HG03520 (cell line): ENCODE measurements around the gene ANTXRL.
"Not testable (repeated sequence)": the region's sequence is repeated elsewhere in the genome, so short reads cannot be mapped to it uniquely, and the experiment has no call there.

Experiments
- ATAC-seq: cut with Tn5 transposase; IDR thresholded peaks from one replicate; pipeline ENCODE4 v1.9.1; 2021; ENCODE audit warnings: mild to moderate bottlenecking, moderate library complexity; ENCODE audit not compliant: unreplicated experiment

The ANTXRL gene

DNA sequence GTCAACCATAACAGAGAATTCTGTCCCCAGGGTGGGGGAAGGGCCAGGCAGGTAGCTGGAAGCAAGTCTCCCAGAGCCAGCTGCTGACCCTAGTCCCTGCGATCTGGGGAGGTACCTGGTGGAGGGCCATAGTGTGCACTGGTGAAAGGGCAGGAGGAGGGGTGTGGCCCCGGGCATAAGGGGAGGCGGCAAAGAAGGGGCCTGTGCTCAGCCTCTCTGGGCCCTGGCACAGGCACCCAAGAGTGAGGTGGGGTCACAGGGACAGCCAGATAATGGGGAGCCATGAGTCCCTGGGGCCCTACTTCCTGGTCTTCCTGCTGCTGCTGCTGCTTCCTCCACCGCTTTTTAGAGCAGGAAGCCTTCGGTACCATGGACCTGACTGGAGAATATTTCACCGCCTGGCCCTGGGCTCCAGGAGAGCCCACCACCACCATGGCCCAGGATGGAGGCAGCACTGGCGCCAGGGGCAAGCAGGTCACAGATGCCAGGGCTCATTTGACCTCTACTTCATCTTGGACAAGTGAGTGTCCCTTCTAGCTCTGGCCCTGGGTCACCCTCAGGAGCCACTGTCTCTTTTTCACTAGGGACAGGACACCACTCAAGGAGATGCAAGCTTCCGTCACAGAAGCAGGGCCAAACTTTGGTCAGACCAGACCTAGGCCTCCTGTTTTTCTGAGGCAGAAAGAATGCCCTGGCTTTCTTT lies at the start of gene ANTXRL:
TSS of gene ANTXRL (plus strand) at position 7 of the 703 bp plus-strand sequence. CDS start at position 273, 266 bp downstream.
- ATAC-seq, result no peak

- ATAC-seq, result no peak
These were observed 48.8 kb upstream of the ANTXRL start for GRCh38 chr10:46237815-46238510.

DNA sequence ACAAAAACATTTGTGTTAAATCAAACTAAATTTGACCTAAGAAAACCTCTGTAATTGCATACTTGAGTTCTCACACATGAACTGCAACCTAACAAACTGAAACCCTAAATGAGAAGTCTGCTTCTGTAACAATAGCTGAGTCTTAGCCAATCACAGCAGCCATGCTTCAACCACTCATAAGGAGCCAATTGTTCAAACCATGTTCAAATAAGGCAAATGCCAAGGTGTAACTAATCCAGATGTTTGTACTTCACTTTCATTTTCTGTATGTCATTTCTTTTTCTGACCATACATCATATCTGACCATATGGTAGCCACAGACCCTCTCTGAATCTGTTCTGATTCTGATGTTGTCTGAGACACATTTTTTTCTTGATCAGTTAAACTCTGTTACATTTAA lies 47.5 kb upstream of the ANTXRL start:
- peak; percentile 43 for ATAC-seq

DNA sequence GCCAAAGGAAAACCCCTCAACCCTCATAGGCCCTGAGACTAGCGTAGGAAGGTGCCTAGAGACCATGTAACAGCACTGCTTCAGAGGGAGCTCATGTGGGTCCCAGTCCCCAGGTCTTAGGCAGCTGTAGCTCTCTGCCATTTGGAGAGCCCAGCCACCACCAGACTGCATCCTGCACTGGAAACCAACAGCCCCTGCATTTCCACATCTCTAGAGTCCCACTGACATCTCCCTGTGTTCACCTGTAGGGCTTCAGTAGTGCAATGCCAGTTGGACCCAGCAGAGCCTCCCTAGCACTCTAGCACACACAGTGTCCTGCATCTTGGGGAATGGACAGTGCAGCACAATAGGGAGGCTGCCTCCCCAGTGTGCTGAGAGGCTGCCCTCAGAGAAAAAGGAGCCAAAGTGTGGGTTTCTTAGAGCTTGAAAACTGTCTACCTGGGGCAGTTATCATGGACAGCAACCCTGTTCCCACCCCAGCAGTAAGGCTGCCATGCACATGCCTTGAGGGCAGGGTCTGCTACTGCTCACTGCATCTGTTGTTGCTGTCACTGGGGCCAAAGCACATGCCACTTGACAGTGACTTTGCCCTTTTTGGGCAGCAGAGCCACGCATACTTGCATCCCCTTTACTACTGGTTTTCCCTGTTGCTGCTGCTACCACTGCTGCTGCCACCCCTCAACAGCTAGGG lies 46.7 kb upstream of the ANTXRL start:
- no peak for ATAC-seq

DNA sequence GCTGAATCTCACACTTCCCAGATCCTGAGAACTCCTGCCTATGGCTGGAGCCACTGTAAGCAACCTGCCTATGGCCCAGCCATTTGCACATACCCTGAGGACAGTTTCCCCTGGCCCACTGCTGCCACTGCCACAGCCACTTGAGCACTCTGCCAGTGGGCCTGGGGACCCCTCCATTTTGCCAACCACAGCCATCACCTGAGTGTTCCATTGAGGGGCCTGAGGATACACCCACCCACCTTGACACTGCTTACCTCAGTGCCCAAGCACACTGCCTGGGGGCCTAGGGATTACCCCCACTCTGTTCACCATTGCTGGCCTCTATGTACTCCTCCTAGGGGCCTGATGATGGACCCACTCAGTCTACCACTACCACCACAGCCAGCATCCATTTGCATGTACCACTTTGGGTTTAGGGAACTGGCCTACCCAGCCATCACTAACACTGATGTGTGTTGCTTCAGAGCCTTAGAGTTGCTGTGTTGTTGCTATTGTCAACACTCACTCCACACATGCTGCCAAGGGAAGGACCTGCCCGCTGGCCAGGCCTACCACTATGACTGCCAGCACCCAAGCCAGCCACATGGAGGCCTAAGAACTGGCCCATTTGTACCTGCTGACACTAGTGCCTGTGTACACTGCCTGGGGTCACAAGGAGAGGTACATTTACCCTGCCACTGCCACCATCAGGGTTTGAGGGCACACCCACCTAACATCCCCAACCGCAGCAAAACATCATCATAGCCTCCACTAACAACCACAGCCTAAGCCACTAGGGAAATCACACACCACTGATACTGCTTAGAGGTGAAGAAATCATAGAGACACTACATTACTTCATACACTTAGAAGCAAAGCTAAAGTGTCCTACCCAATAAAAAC lies 45.9 kb upstream of the ANTXRL start:
- ATAC-seq, result no peak

DNA sequence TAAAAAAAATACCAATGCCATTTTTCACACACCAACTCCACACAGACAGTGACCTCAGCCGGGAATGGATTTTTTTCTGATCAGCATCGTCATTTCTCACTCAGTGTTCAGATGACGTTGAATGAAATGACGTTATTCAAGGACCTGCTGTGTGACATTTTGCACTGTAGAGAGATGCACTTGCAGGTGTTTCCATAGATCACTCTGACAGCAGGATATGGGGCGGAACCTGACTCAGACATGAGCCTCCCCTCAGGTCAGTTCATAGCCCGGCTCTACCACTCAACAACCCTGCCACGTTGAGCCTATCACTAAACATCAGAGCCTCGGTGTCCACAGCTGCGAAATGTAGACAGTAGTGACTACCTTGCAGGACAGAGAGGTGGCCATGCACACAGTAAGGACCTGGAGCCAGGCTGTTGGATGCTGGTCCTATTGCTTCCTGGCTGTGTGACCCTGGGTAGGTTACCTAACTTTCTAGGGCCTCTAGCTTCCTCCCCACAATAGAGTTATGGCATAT lies 41.4 kb upstream of the ANTXRL start:
- ATAC-seq, result no peak

DNA sequence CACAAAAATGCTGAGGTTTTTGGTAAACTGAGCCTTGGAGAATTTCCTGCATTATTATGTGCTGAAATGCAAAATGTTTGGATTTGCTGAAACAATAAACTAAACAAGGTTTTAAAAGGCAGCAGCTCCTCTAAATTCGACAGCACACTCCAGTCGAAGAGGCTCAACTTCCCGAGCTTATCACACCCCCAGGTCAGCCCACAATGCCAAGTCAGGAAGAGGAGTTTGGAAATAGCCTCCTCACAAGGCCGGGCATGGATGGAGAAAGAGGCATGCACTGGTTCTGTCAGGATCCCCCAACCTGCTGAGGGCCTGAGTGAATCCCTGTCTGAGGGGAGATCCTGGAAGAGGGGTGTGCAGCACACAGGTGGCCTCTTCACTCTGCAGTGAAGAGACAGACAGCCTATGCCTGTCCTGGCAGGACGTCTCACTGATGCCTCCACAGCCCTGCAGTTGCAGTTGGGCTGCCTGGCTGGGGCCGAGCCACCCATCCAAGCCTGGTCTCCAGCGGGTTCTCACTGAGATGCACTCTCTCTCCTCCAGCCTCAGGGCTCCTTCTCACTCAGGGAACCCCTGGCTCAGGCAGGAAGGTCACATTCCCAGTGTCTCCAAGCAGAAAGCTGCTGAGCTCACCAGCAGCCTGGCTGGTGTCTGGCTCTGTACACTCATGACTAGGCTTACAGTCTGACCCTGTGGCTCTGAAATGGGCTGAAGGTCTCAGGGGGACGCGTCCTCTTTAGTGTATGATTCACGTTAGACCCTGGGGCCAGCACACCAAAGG lies 40.2 kb upstream of the ANTXRL start:
- not testable (repeated sequence) for ATAC-seq

GRCh38 chr10:46247181-46247475 lies 39.7 kb upstream of the ANTXRL start:
- no peak for ATAC-seq

DNA sequence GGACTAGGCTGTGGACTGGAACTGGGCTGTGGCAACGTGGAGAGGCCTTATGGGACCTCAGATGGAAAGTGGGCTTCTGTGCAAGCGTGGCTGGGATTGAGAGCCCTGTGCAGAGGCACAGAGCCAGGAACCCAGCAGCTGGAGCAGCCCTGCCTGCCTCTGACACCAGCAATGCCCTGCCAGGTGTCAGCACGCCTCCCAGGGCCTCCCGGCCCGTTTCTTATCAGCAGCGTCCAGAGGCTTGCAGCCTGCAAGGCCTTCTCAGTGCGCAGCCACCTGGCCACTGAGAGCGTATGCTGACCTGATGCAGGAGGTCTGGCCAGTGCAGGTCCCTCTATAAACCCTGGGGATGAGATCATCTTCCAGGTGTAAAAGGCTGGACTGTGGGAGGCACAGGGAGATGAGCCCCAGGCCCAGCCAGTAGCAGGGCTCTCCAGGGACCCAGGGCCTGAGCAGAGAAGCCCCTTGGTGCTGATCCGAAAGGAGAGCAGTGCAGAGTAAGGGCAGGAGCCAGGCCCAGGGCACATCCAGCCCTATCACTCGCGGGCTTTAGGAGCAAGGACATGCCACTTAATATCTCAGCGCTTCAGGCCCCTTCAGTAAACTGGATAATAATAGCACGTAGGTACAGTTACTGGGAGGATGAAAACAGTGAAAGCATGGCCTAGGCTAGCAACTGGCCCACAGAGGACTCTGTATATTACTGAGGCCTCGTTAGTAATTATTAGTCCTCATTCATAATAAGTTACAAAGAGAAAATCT lies 38.8 kb upstream of the ANTXRL start:
- no peak for ATAC-seq

GRCh38 chr10:46248651-46249146 lies 38.1 kb upstream of the ANTXRL start:
- no peak for ATAC-seq

DNA sequence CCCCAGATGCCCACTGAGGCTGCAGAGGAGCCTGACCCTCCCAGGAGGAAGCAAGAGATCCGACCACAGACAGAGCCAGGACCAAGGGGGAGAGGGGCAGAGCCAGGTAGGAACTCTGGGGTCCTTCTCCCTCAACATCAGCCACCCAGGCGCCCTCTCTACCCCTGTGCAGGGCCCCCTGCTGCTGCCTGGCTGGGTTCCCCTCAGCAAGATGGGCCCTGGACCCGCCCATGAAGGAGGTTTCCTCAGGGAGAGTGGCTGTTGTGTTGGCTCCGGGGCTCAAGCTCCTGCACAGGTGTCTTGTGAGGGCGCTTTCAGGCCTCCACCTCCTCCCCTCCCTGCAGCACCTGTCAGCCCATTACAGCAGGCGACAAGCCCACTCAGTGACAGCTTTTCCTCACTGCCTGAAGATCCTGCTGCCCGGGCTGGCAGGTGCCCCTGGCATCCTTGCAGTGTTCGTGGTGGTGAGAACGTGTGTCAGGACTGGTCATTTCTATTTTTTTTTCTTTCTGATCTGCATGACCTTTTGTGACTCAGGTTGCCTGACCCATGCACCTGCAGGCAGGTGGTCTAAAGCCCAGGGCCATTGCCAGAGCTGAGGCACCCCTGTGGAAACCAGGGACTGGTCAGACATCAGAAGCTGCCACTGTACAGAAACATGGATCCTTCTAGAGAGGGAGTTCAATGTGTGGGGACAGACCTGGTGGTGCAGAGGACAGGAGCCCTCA lies 37.0 kb upstream of the ANTXRL start:
- not testable (repeated sequence) for ATAC-seq

GRCh38 chr10:46250481-46250880 lies 36.3 kb upstream of the ANTXRL start:
- ATAC-seq, result no peak

GRCh38 chr10:46250898-46251856 lies 35.6 kb upstream of the ANTXRL start:
- no peak for ATAC-seq

GRCh38 chr10:46251857-46252847 lies 34.6 kb upstream of the ANTXRL start:
- no peak for ATAC-seq

DNA sequence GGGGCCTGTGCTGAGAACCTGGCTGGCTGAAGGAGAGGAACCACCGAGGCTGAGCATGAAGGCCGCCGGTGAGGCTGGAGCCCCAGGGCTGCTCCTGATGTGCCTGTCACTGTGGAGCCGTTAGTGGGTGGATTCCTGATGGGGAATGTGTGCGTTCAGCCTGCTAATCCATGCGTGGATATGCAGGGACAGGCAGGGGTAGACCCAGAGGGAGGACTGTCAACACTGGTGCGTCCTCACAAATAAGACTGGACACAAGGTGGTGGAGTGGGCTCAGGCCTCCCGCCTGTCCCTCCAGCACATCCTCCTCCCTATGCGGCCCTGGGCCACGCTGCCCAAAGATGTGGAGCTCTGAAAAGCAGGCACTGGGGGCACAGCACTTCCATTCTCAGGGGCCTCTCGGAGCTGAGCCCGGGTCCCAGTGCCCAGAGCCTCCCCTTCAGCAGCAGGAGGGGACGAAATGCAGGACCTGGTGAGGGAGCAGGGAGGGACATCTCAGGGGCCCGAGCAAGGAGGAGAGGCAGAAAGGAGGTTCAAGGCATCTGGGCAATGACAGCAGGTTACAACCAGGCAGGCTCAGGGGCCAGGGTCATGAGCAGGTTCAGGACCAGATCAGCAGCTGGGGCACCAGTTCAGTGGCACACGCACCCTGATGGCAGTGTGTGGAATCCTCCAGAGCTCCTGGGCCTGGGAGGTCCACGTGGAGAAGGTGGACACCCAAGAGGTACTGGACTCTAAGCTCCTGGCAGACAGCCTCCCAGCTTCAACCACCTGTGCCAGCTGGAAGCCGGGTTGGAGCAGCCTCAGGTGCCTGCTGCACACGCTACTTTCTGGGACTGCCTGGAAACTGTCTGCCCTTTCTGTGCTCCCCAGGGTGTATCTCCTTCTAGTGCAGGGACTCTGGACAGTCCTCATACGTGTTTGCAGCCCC lies 33.5 kb upstream of the ANTXRL start:
- ATAC-seq, result no peak
